GM23338 (cell line): Measurements from ENCODE around the gene SLC26A6. TPM values are rescaled to one million over a fixed set of nuclear protein-coding genes. Genes with fewer than 3 reads are reported as not detected.

Experiments
- ATAC-seq: fragments of 200-7000 bp; cut with Tn5 transposase; 3 replicates; pipeline ENCODE4 v1.9.1; 2020
- DNase-seq: peaks from one replicate; pipeline ENCODE4 v3.0.0-alpha.2; 2015; ENCODE audit warnings: low spot score
- H2AFZ ChIP-seq: fragments of 200-600 bp; sonication (generic); 2 replicates; pipeline ENCODE4 v1.8.0; 2016; ENCODE audit warnings: antibody characterized with exemption, mild to moderate bottlenecking, moderate library complexity
- H3F3A ChIP-seq: fragments of 200-600 bp; sonication (generic); replicated peaks from 2 replicates; pipeline ENCODE4 v1.8.0; 2017; ENCODE audit warnings: antibody characterized with exemption, mixed run types, low read depth
- H3K27ac ChIP-seq: fragments of 200-600 bp; sonication (generic); 2 replicates; pipeline ENCODE4 v1.6.1; 2016; ENCODE audit warnings: low read depth
- H3K27me3 ChIP-seq: fragments of 200-600 bp; sonication (generic); 2 replicates; pipeline ENCODE4 v1.8.0; 2016; ENCODE audit warnings: mild to moderate bottlenecking, mixed run types, moderate library complexity; ENCODE audit not compliant: insufficient read depth
- H3K36me3 ChIP-seq: fragments of 200-600 bp; sonication (generic); 2 replicates; pipeline ENCODE4 v1.8.0; 2016; ENCODE audit warnings: mild to moderate bottlenecking; ENCODE audit not compliant: insufficient read depth
- H3K4me1 ChIP-seq: fragments of 200-600 bp; sonication (generic); 2 replicates; pipeline ENCODE4 v1.8.0; 2016; ENCODE audit warnings: mild to moderate bottlenecking, moderate library complexity; ENCODE audit not compliant: insufficient read depth
- H3K4me2 ChIP-seq: fragments of 200-600 bp; sonication (generic); 2 replicates; pipeline ENCODE4 v1.7.1; 2017; ENCODE audit warnings: mixed run types
- H3K4me3 ChIP-seq: fragments of 200-600 bp; sonication (generic); 2 replicates; pipeline ENCODE4 v1.6.1; 2016; ENCODE audit warnings: mixed run types
- H3K79me2 ChIP-seq: fragments of 200-600 bp; sonication (generic); replicated peaks from 2 replicates; pipeline ENCODE4 v1.8.0; 2017; ENCODE audit warnings: mild to moderate bottlenecking; ENCODE audit not compliant: insufficient read depth
- H3K9me2 ChIP-seq: fragments of 200-600 bp; sonication (generic); 2 replicates; pipeline ENCODE4 v1.8.0; 2017; ENCODE audit not compliant: insufficient read depth
- H4K20me1 ChIP-seq: fragments of 200-600 bp; sonication (generic); replicated peaks from 2 replicates; pipeline ENCODE4 v1.8.0; 2017; ENCODE audit warnings: mild to moderate bottlenecking; ENCODE audit not compliant: insufficient read depth
- H3K27ac Mint-ChIP-seq: 2 replicates; pipeline ENCODE4 v1.8.0; 2020; ENCODE audit warnings: inconsistent platforms, mild to moderate bottlenecking, moderate library complexity, mixed read lengths
- H3K27me3 Mint-ChIP-seq: 3 replicates; pipeline ENCODE4 v1.8.0; 2022; ENCODE audit warnings: low read depth, mild to moderate bottlenecking, moderate library complexity, mixed read lengths, inconsistent platforms; ENCODE audit not compliant: insufficient read depth, poor library complexity
- H3K36me3 Mint-ChIP-seq: 3 replicates; pipeline ENCODE4 v1.8.0; 2021; ENCODE audit warnings: low read depth, mild to moderate bottlenecking, inconsistent platforms, moderate library complexity, mixed read lengths
- H3K4me1 Mint-ChIP-seq: 3 replicates; pipeline ENCODE4 v1.8.0; 2020; ENCODE audit warnings: mild to moderate bottlenecking, inconsistent platforms, mixed read lengths
- H3K4me3 Mint-ChIP-seq: 3 replicates; pipeline ENCODE4 v1.8.0; 2021; ENCODE audit warnings: moderate library complexity, mild to moderate bottlenecking, inconsistent platforms, mixed read lengths
- H3K9me3 Mint-ChIP-seq: 3 replicates; pipeline ENCODE4 v1.8.0; 2020; ENCODE audit warnings: moderate library complexity, mild to moderate bottlenecking, inconsistent platforms, mixed read lengths
- CREB1 ChIP-seq: fragments of 250-450 bp; sonication (Bioruptor Pico); IDR thresholded peaks from 2 replicates; pipeline ENCODE4 v1.5.0; 2020; ENCODE audit warnings: low read depth, mild to moderate bottlenecking, moderate library complexity
- EZH2 ChIP-seq: fragments of 200-600 bp; sonication (generic); IDR thresholded peaks from one replicate; pipeline ENCODE4 v1.8.0; 2017; ENCODE audit warnings: antibody characterized with exemption, mild to moderate bottlenecking, low read depth; ENCODE audit not compliant: unreplicated experiment
- NANOG ChIP-seq: IDR thresholded peaks from 2 replicates; pipeline ENCODE4 v1.6.1; 2016; ENCODE audit warnings: antibody characterized with exemption, borderline replicate concordance
- POLR2AphosphoS5 ChIP-seq: IDR thresholded peaks from 2 replicates; pipeline ENCODE4 v1.6.1; 2016; ENCODE audit warnings: antibody characterized with exemption, low read depth
- ZNF331 ChIP-seq: fragments of 250-450 bp; sonication (Bioruptor Pico); IDR thresholded peaks from 2 replicates; pipeline ENCODE4 v1.5.0; 2020; ENCODE audit warnings: low read depth, mild to moderate bottlenecking, moderate library complexity
- polyA plus RNA-seq: library from polyadenylated mRNA; unstranded; fragments of >200 nt; fragmentation: Nextera tagmentation; extraction: Ambion mirVana; gene quantifications from 2 replicates; pipeline ENCODE4 v1.2.1, GENCODE V29; 2016
- total RNA-seq: library from RNA; depleted of rRNA; stranded (reverse); fragments of >200 nt; shearing (Covaris generic); gene quantifications from 2 replicates; pipeline ENCODE4 v1.2.3, GENCODE V29; 2014
- TF ChIP-seq, protein P1 (sequence below): IDR thresholded peaks from one replicate; pipeline ENCODE4 v1.6.1; 2018; ENCODE audit warnings: antibody characterized with exemption; ENCODE audit not compliant: unreplicated experiment
- TF ChIP-seq, protein P2 (sequence below), 2 experiments: fragments of 200-600 bp in 1 of 2; sonication (generic) in 1 of 2; conservative IDR thresholded peaks; 2 replicates each; pipeline versions ENCODE4 v1.5.1 to v1.6.1; 2016 to 2017; ENCODE audit warnings: antibody characterized with exemption in 2 of 2, low read depth in 2 of 2, mild to moderate bottlenecking in 2 of 2, moderate library complexity in 1 of 2
- TF ChIP-seq, protein P3 (sequence below): fragments of 250-450 bp; sonication (Bioruptor Pico); IDR thresholded peaks from 2 replicates; pipeline ENCODE4 v1.5.0; 2020; ENCODE audit warnings: mild to moderate bottlenecking, moderate library complexity

SLC26A6 gene
- total and polyA plus RNA-seq, 2 experiments from 2014 or later: 34.3 to 96.4 TPM

DNA sequence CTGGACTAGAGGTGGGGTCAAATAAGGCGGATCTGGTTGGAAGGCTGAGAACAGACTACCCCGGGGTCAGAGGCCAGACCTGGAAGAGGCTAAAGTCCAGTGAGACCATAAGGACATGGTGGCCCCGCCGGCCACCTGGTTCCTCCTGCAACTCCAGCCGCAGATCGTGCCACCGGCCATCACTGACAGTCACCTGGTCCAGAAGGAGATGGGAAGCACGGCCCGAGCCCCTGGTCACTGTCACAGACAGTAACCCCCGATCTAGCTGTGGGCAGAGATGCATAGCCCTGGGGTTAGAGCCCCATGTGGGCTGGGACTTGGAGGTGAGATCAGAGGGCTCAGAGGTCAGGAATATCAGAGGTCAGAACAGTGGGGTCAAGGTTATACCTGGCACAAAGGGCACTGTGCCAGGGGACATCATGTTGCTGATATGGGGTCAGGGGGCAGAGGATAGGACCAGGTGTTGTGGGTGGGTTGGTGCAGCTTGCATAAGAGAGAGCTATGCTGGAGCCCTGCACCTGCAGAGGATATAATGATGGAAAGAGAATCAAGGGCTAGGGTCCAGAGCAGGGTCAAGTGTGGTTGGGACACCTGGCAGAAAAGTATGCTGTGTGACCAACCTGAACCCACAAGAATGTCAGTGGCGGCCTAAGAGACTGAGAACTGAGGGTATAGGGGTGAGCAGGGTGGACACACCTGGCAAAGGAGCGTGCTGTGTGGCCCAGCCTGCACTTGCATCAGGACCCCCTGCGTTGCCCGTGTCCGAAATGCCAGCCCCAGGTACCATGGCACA is 17.9 kb upstream of the SLC26A6 start (continued):
- TF ChIP-seq NANOG (no peak), ZNF331 (no peak), EZH2 (no peak)
- TF ChIP-seq, protein P1, sequence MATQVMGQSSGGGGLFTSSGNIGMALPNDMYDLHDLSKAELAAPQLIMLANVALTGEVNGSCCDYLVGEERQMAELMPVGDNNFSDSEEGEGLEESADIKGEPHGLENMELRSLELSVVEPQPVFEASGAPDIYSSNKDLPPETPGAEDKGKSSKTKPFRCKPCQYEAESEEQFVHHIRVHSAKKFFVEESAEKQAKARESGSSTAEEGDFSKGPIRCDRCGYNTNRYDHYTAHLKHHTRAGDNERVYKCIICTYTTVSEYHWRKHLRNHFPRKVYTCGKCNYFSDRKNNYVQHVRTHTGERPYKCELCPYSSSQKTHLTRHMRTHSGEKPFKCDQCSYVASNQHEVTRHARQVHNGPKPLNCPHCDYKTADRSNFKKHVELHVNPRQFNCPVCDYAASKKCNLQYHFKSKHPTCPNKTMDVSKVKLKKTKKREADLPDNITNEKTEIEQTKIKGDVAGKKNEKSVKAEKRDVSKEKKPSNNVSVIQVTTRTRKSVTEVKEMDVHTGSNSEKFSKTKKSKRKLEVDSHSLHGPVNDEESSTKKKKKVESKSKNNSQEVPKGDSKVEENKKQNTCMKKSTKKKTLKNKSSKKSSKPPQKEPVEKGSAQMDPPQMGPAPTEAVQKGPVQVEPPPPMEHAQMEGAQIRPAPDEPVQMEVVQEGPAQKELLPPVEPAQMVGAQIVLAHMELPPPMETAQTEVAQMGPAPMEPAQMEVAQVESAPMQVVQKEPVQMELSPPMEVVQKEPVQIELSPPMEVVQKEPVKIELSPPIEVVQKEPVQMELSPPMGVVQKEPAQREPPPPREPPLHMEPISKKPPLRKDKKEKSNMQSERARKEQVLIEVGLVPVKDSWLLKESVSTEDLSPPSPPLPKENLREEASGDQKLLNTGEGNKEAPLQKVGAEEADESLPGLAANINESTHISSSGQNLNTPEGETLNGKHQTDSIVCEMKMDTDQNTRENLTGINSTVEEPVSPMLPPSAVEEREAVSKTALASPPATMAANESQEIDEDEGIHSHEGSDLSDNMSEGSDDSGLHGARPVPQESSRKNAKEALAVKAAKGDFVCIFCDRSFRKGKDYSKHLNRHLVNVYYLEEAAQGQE: no peak
- TF ChIP-seq, protein P2, sequence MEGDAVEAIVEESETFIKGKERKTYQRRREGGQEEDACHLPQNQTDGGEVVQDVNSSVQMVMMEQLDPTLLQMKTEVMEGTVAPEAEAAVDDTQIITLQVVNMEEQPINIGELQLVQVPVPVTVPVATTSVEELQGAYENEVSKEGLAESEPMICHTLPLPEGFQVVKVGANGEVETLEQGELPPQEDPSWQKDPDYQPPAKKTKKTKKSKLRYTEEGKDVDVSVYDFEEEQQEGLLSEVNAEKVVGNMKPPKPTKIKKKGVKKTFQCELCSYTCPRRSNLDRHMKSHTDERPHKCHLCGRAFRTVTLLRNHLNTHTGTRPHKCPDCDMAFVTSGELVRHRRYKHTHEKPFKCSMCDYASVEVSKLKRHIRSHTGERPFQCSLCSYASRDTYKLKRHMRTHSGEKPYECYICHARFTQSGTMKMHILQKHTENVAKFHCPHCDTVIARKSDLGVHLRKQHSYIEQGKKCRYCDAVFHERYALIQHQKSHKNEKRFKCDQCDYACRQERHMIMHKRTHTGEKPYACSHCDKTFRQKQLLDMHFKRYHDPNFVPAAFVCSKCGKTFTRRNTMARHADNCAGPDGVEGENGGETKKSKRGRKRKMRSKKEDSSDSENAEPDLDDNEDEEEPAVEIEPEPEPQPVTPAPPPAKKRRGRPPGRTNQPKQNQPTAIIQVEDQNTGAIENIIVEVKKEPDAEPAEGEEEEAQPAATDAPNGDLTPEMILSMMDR (conservative IDR thresholded peaks at IDR 0.05; ENCODE audit: low read depth in 2 of 2): no peak

DNA sequence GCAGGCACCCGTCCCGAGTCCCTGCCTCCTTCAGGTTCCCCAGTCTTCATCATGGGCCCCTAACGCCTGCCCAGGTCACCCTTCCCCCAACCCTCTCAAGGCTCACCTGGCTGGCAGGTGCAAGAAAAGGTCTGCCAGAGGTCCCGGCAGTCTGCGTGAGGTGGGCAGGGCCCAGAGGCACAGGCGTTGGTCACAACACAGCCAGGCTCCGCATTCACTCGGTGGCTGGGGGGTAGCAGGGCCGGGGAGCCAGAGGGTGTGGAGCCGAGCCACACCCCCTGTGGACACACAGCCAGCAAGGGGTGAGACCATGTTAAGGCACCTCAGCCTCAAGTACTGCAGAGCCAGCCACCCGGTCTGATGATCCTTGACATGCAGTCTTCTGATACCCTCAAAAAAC is 16.5 kb upstream of the SLC26A6 start:
- no peaks in the 10 kb centered on the region; the same call in 2 of the 3 replicates for H3K9me3 Mint-ChIP-seq
- H3F3A ChIP-seq: peaks cover 7% of the 10 kb centered on the region
- peaks cover 31% of the 10 kb centered on the region for H3K36me3 Mint-ChIP-seq
- H3K79me2 ChIP-seq: no peaks in the 10 kb centered on the region
- no peaks in the 10 kb centered on the region for H3K27me3 ChIP-seq
- H3K27me3 Mint-ChIP-seq: peaks cover 14% of the 10 kb centered on the region
- H3K27ac ChIP-seq: no peak overlapping the region
- no peak overlapping the region for H3K4me3 ChIP-seq
- no peaks in the 10 kb centered on the region for H3K36me3 ChIP-seq
- no peak overlapping the region for H3K4me2 ChIP-seq
- no peak overlapping the region for H3K4me3 Mint-ChIP-seq
- 0 out of 2 replicates have a peak, but pooled peaks cover 3% of the 10 kb centered on the region for H4K20me1 ChIP-seq
- H3K4me1 Mint-ChIP-seq: peaks cover 8% of the 10 kb centered on the region; the same call in 2 of the 3 replicates
- DNase-seq (no peak), ATAC-seq (no peak)
- no peaks in the 10 kb centered on the region for H3K9me2 ChIP-seq
- no peak overlapping the region for H3K27ac Mint-ChIP-seq
- H3K4me1 ChIP-seq: peaks cover 3% of the 10 kb centered on the region; the same call in 1 of the 2 replicates
- no peak overlapping the region for H2AFZ ChIP-seq
- TF ChIP-seq, protein P3, sequence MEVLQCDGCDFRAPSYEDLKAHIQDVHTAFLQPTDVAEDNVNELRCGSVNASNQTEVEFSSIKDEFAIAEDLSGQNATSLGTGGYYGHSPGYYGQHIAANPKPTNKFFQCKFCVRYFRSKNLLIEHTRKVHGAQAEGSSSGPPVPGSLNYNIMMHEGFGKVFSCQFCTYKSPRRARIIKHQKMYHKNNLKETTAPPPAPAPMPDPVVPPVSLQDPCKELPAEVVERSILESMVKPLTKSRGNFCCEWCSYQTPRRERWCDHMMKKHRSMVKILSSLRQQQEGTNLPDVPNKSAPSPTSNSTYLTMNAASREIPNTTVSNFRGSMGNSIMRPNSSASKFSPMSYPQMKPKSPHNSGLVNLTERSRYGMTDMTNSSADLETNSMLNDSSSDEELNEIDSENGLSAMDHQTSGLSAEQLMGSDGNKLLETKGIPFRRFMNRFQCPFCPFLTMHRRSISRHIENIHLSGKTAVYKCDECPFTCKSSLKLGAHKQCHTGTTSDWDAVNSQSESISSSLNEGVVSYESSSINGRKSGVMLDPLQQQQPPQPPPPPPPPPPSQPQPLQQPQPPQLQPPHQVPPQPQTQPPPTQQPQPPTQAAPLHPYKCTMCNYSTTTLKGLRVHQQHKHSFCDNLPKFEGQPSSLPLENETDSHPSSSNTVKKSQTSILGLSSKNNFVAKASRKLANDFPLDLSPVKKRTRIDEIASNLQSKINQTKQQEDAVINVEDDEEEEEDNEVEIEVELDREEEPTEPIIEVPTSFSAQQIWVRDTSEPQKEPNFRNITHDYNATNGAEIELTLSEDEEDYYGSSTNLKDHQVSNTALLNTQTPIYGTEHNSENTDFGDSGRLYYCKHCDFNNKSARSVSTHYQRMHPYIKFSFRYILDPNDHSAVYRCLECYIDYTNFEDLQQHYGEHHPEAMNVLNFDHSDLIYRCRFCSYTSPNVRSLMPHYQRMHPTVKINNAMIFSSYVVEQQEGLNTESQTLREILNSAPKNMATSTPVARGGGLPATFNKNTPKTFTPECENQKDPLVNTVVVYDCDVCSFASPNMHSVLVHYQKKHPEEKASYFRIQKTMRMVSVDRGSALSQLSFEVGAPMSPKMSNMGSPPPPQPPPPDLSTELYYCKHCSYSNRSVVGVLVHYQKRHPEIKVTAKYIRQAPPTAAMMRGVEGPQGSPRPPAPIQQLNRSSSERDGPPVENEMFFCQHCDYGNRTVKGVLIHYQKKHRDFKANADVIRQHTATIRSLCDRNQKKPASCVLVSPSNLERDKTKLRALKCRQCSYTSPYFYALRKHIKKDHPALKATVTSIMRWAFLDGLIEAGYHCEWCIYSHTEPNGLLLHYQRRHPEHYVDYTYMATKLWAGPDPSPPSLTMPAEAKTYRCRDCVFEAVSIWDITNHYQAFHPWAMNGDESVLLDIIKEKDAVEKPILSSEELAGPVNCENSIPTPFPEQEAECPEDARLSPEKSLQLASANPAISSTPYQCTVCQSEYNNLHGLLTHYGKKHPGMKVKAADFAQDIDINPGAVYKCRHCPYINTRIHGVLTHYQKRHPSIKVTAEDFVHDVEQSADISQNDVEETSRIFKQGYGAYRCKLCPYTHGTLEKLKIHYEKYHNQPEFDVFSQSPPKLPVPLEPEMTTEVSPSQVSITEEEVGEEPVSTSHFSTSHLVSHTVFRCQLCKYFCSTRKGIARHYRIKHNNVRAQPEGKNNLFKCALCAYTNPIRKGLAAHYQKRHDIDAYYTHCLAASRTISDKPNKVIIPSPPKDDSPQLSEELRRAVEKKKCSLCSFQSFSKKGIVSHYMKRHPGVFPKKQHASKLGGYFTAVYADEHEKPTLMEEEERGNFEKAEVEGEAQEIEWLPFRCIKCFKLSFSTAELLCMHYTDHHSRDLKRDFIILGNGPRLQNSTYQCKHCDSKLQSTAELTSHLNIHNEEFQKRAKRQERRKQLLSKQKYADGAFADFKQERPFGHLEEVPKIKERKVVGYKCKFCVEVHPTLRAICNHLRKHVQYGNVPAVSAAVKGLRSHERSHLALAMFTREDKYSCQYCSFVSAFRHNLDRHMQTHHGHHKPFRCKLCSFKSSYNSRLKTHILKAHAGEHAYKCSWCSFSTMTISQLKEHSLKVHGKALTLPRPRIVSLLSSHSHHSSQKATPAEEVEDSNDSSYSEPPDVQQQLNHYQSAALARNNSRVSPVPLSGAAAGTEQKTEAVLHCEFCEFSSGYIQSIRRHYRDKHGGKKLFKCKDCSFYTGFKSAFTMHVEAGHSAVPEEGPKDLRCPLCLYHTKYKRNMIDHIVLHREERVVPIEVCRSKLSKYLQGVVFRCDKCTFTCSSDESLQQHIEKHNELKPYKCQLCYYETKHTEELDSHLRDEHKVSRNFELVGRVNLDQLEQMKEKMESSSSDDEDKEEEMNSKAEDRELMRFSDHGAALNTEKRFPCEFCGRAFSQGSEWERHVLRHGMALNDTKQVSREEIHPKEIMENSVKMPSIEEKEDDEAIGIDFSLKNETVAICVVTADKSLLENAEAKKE: no peak
- TF ChIP-seq, protein P1: no peak
- TF ChIP-seq CREB1 (no peak), EZH2 (no peak), POLR2AphosphoS5 (no peak)
